NT2/D1 (cell line): ENCODE results near the gene PTPRJ.

ENCODE experiments used
- SUZ12 ChIP-seq: IDR thresholded peaks from 2 replicates; pipeline ENCODE4 v1.6.1; 2011; ENCODE audit not compliant: insufficient read length, insufficient read depth; ENCODE audit errors: extremely low read depth
- ZNF274 ChIP-seq: IDR thresholded peaks from 2 replicates; pipeline ENCODE4 v1.6.1; 2011; ENCODE audit warnings: mild to moderate bottlenecking, low read depth, low read length

DNA sequence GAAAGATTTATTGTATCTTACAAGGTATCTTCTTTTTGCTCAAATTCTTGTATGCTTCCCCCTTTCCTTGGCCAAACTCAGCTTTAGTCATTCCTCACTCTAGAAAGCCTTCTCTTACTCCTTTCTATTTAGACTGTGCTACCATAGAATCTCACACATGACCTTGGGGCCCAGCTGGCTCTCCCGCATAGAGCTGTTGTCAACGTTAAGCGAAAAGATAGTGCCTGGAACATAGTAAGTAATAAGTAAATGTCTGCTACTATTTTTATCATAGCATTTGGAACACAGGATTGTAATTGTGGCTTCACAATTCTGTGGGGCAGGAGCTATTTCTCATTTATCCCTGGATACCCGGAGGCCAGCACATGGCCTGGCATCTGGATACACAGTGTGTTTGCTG lies 197.3 kb downstream of the PTPRJ start:
- TF ChIP-seq ZNF274 (no peak), SUZ12 (no peak)
